Hepatocyte (in vitro differentiated cells): ENCODE measurements around the gene MON2. TPM values are rescaled to one million over a fixed set of nuclear protein-coding genes. Genes with fewer than 3 reads are reported as not detected.

ENCODE experiments used
- DNase-seq: peaks from one replicate; pipeline ENCODE4 v3.0.0-alpha.2; 2016; ENCODE audit warnings: low spot score
- H2AFZ ChIP-seq: fragments of 200-600 bp; sonication (generic); 2 replicates; pipeline ENCODE4 v1.6.0; 2016; ENCODE audit warnings: antibody characterized with exemption, mild to moderate bottlenecking
- H3K27ac ChIP-seq: fragments of 200-600 bp; sonication (generic); 2 replicates; pipeline ENCODE4 v1.5.1; 2016; ENCODE audit warnings: mild to moderate bottlenecking
- H3K27me3 ChIP-seq: fragments of 200-600 bp; sonication (generic); 2 replicates; pipeline ENCODE4 v1.6.1; 2016
- H3K36me3 ChIP-seq: fragments of 200-600 bp; sonication (generic); replicated peaks from 2 replicates; pipeline ENCODE4 v1.5.1; 2016; ENCODE audit warnings: low read depth; ENCODE audit not compliant: insufficient read depth
- H3K4me1 ChIP-seq: fragments of 200-600 bp; sonication (generic); 2 replicates; pipeline ENCODE4 v1.5.1; 2016; ENCODE audit warnings: mild to moderate bottlenecking, moderate library complexity; ENCODE audit not compliant: insufficient read depth
- H3K4me2 ChIP-seq: fragments of 200-600 bp; sonication (generic); 2 replicates; pipeline ENCODE4 v1.6.0; 2016
- H3K4me3 ChIP-seq: fragments of 200-600 bp; sonication (generic); 2 replicates; pipeline ENCODE4 v1.5.1; 2016; ENCODE audit warnings: mild to moderate bottlenecking
- H3K79me2 ChIP-seq: fragments of 200-600 bp; sonication (generic); 2 replicates; pipeline ENCODE4 v1.6.0; 2017; ENCODE audit warnings: mild to moderate bottlenecking
- H3K9me2 ChIP-seq: fragments of 200-600 bp; sonication (generic); replicated peaks from 2 replicates; pipeline ENCODE4 v1.6.0; 2017; ENCODE audit warnings: mild to moderate bottlenecking; ENCODE audit not compliant: insufficient read depth
- H3K9me3 ChIP-seq: fragments of 200-600 bp; sonication (generic); 2 replicates; pipeline ENCODE4 v1.5.1; 2016; ENCODE audit warnings: low read depth, mild to moderate bottlenecking
- H4K20me1 ChIP-seq: fragments of 200-600 bp; sonication (generic); 2 replicates; pipeline ENCODE4 v1.6.0; 2016; ENCODE audit warnings: mild to moderate bottlenecking; ENCODE audit not compliant: insufficient read depth, poor library complexity, severe bottlenecking
- CTCF ChIP-seq: fragments of 200-600 bp; sonication (generic); IDR thresholded peaks from 2 replicates; pipeline ENCODE4 v1.5.1; 2016; ENCODE audit warnings: antibody characterized with exemption, mild to moderate bottlenecking; ENCODE audit not compliant: poor library complexity
- EZH2 ChIP-seq: fragments of 200-600 bp; sonication (generic); IDR thresholded peaks from 2 replicates; pipeline ENCODE4 v1.6.1; 2016; ENCODE audit warnings: antibody characterized with exemption, mild to moderate bottlenecking, borderline replicate concordance
- EZH2phosphoT487 ChIP-seq: fragments of 200-600 bp; sonication (generic); IDR thresholded peaks from one replicate; pipeline ENCODE4 v1.6.1; 2018; ENCODE audit warnings: antibody characterized with exemption, mild to moderate bottlenecking, low read depth, moderate library complexity; ENCODE audit not compliant: unreplicated experiment, severe bottlenecking
- WGBS: methylation state at CpG from one replicate; pipeline ENCODE4 v1.1.6; 2016; ENCODE audit warnings: low lambda C conversion rate; ENCODE audit errors: missing lambda C conversion rate; 5-methylcytosine and 5-hydroxymethylcytosine counted together
- polyA plus RNA-seq: library from polyadenylated mRNA; unstranded; fragments of >200 nt; fragmentation: Nextera tagmentation; extraction: Ambion mirVana; gene quantifications from 2 replicates; pipeline ENCODE4 v1.2.1, GENCODE V29; 2016
- total RNA-seq: library from RNA; depleted of rRNA; stranded (reverse); fragments of >200 nt; gene quantifications from 2 replicates; pipeline ENCODE4 v1.2.3, GENCODE V29; 2014

The MON2 gene
- total and polyA plus RNA-seq, 2 experiments from 2014 or later, result 23.7 to 60.9 TPM

- no peaks in the 10 kb centered on the region for H3K9me3 ChIP-seq
- no peak for TF ChIP-seq EZH2
- TF ChIP-seq CTCF, result no peak
- no peak for TF ChIP-seq EZH2phosphoT487
- 83% methylated on average over 4 of the region's 4 CpGs for WGBS
- no peaks in the 10 kb centered on the region for H3K36me3 ChIP-seq
- H4K20me1 ChIP-seq, result no peaks in the 10 kb centered on the region
- no peaks in the 10 kb centered on the region for H3K9me2 ChIP-seq
- H3K4me1 ChIP-seq, result no peaks in the 10 kb centered on the region
- H2AFZ ChIP-seq, result no peak overlapping the region
- DNase-seq, result no peak
- no peaks in the 10 kb centered on the region for H3K27me3 ChIP-seq
- H3K79me2 ChIP-seq, result peaks cover 64% of the 10 kb centered on the region
- no peak overlapping the region for H3K4me2 ChIP-seq
- H3K4me3 ChIP-seq, result no peak overlapping the region
- H3K27ac ChIP-seq, result no peak overlapping the region
Measured at GRCh38 chr12:62481843-62482540, 15.4 kb downstream of the MON2 start.

- H3K79me2 ChIP-seq, result peaks cover 56% of the 10 kb centered on the region
- H3K27ac ChIP-seq, result no peak overlapping the region
- no peaks in the 10 kb centered on the region for H4K20me1 ChIP-seq
- no peaks in the 10 kb centered on the region for H3K4me1 ChIP-seq
- no peak for TF ChIP-seq EZH2
- no peak for TF ChIP-seq CTCF
- TF ChIP-seq EZH2phosphoT487, result no peak
- WGBS, result 98% methylated on average over 3 of the region's 3 CpGs
- no peaks in the 10 kb centered on the region for H3K36me3 ChIP-seq
- no peak for DNase-seq
- no peak overlapping the region for H2AFZ ChIP-seq
- no peaks in the 10 kb centered on the region for H3K27me3 ChIP-seq
- no peaks in the 10 kb centered on the region for H3K9me3 ChIP-seq
- no peaks in the 10 kb centered on the region for H3K9me2 ChIP-seq
- no peak overlapping the region for H3K4me3 ChIP-seq
- H3K4me2 ChIP-seq, result no peak overlapping the region
Measured at GRCh38 chr12:62482769-62483168, 16.1 kb downstream of the MON2 start.

- H2AFZ ChIP-seq, result no peak overlapping the region
- no peaks in the 10 kb centered on the region for H3K9me3 ChIP-seq
- no peaks in the 10 kb centered on the region for H3K9me2 ChIP-seq
- TF ChIP-seq CTCF, result no peak
- no peak for TF ChIP-seq EZH2
- TF ChIP-seq EZH2phosphoT487, result no peak
- DNase-seq, result no peak
- no peaks in the 10 kb centered on the region for H3K4me1 ChIP-seq
- no peaks in the 10 kb centered on the region for H4K20me1 ChIP-seq
- H3K27ac ChIP-seq, result no peak overlapping the region
- H3K4me2 ChIP-seq, result no peak overlapping the region
- 93% methylated on average over 2 of the region's 2 CpGs for WGBS
- H3K79me2 ChIP-seq, result peaks cover 44% of the 10 kb centered on the region
- H3K36me3 ChIP-seq, result no peaks in the 10 kb centered on the region
- H3K4me3 ChIP-seq, result no peak overlapping the region
- no peaks in the 10 kb centered on the region for H3K27me3 ChIP-seq
Measured at GRCh38 chr12:62484233-62484632, 17.6 kb downstream of the MON2 start.
